Thoracic aorta (tissue), 2 donors: ENCODE data around the gene TFF3. TPM values are rescaled to one million over a fixed set of nuclear protein-coding genes. Genes with fewer than 3 reads are reported as not detected.

Experiments
- ATAC-seq: fragments of 150-250 bp; one replicate; pipeline ENCODE4 v1.8.0; 2017; ENCODE audit warnings: low read depth; ENCODE audit not compliant: insufficient number of reproducible peaks, low FRiP score
- DNase-seq: peaks from one replicate; pipeline ENCODE4 v3.0.0-alpha.2; 2020; ENCODE audit warnings: low spot score
- H3K27ac ChIP-seq, 2 donors: fragments of 200-600 bp; sonication (generic); 1 replicate in 1 of 2; 2 replicates in 1 of 2; pipeline ENCODE4 v1.5.1; 2016; ENCODE audit warnings: mild to moderate bottlenecking in 2 of 2, moderate library complexity in 2 of 2
- H3K27me3 ChIP-seq: fragments of 200-600 bp; sonication (generic); replicated peaks from 2 replicates; pipeline ENCODE4 v1.6.0; 2016; ENCODE audit warnings: mild to moderate bottlenecking; ENCODE audit not compliant: insufficient read depth
- H3K36me3 ChIP-seq: fragments of 200-600 bp; sonication (generic); one replicate; pipeline ENCODE4 v1.5.1; 2016
- H3K4me1 ChIP-seq, 2 donors: fragments of 200-600 bp; sonication (generic); 1 replicate in 1 of 2; 2 replicates in 1 of 2; pipeline versions ENCODE4 v1.5.1 to v1.6.0; 2016; ENCODE audit warnings: low read depth in 2 of 2, mild to moderate bottlenecking in 1 of 2; ENCODE audit not compliant: control insufficient read depth in 1 of 2
- H3K4me3 ChIP-seq: fragments of 200-600 bp; sonication (generic); 2 replicates; pipeline ENCODE4 v1.5.1; 2016; ENCODE audit warnings: mild to moderate bottlenecking
- H3K9me3 ChIP-seq: fragments of 200-600 bp; sonication (generic); 2 replicates; pipeline ENCODE4 v1.5.1; 2016
- CTCF ChIP-seq: fragments of 200-600 bp; sonication (generic); IDR thresholded peaks from one replicate; pipeline ENCODE4 v1.5.1; 2019; ENCODE audit warnings: antibody characterized with exemption
- total RNA-seq, 2 donors: library from RNA; depleted of rRNA; stranded (reverse); fragments of >200 nt; gene quantifications; one replicate each; pipeline versions ENCODE4 v1.1.0 to v1.2.3, GENCODE V29; 2016

TFF3 gene
- total RNA-seq, 2 donors from 2014 or later, result 3.2 TPM; not detected in 1

- H3K9me3 ChIP-seq, result no peaks in the 10 kb centered on the region
- DNase-seq, result no peak
- no peaks in the 10 kb centered on the region for H3K27me3 ChIP-seq
- no peak for ATAC-seq
- TF ChIP-seq CTCF, result no peak
- no peaks in the 10 kb centered on the region for H3K36me3 ChIP-seq
- H3K27ac ChIP-seq, result no peak overlapping the region
- H3K4me1 ChIP-seq, result no peaks in the 10 kb centered on the region
- H3K4me3 ChIP-seq, result no peak overlapping the region
Measured at GRCh38 chr21:42279341-42279871, 35.8 kb downstream of the TFF3 start.

GRCh38 chr21:42278451-42279149 lies 36.6 kb downstream of the TFF3 start:
- no peak overlapping the region for H3K4me3 ChIP-seq
- H3K27ac ChIP-seq, result no peak overlapping the region
- no peaks in the 10 kb centered on the region for H3K9me3 ChIP-seq
- no peak for ATAC-seq
- H3K4me1 ChIP-seq, result no peaks in the 10 kb centered on the region
- H3K27me3 ChIP-seq, result no peaks in the 10 kb centered on the region
- no peak for DNase-seq
- no peak for TF ChIP-seq CTCF
- H3K36me3 ChIP-seq, result no peaks in the 10 kb centered on the region

- Histone ChIP-seq H3K4me1 (no peaks in the 10 kb centered on the region), H3K27me3 (no peaks in the 10 kb centered on the region), H3K36me3 (no peaks in the 10 kb centered on the region), H3K9me3 (no peaks in the 10 kb centered on the region), H3K27ac (no peak overlapping the region), H3K4me3 (no peak overlapping the region)
- no peak for ATAC-seq
- no peak for DNase-seq
- TF ChIP-seq CTCF, result no peak
Measured at GRCh38 chr21:42277593-42277992, 37.6 kb downstream of the TFF3 start.

- Histone ChIP-seq H3K27me3 (no peaks in the 10 kb centered on the region), H3K9me3 (no peaks in the 10 kb centered on the region), H3K4me3 (no peak overlapping the region), H3K36me3 (no peaks in the 10 kb centered on the region), H3K4me1 (no peaks in the 10 kb centered on the region), H3K27ac (no peak overlapping the region)
- ATAC-seq (no peak), DNase-seq (no peak)
- no peak for TF ChIP-seq CTCF
Measured at GRCh38 chr21:42276526-42277154, 38.6 kb downstream of the TFF3 start.

- Histone ChIP-seq H3K36me3 (no peaks in the 10 kb centered on the region), H3K27ac (no peak overlapping the region), H3K4me1 (no peaks in the 10 kb centered on the region), H3K4me3 (no peak overlapping the region), H3K9me3 (no peaks in the 10 kb centered on the region), H3K27me3 (no peaks in the 10 kb centered on the region)
- no peak for DNase-seq
- TF ChIP-seq CTCF, result no peak
- ATAC-seq, result no peak
Measured at GRCh38 chr21:42276076-42276475, 39.1 kb downstream of the TFF3 start.
